NCI-H2029 (cell line): Measurements from ENCODE around the gene GPX6.
"Not testable (repeated sequence)": the region's sequence is repeated elsewhere in the genome, so short reads cannot be mapped to it uniquely, and the experiment has no call there.

Source experiments
- DNase-seq: peaks from one replicate; lab custom pipeline; 2025; lab: John Stamatoyannopoulos, UW

GPX6 gene, protein sequence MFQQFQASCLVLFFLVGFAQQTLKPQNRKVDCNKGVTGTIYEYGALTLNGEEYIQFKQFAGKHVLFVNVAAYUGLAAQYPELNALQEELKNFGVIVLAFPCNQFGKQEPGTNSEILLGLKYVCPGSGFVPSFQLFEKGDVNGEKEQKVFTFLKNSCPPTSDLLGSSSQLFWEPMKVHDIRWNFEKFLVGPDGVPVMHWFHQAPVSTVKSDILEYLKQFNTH

DNA sequence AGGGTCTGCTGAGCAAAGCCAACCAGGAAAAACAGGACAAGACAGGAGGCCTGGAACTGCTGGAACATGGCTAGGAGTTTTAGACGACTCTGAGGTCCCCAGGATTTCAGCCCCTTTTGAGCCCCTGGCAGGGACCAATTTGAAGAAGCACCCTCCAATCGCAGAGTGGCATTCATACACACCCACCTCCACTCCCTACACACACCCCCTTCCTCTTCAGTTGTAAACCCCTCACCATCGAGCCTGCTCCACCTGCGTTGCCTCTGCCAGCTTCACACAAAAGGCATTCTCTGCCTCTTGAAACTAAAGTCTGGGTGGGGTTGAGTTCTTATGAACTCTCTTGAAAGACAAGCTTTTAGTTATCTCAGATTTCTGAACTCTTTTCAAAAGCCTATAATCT, at the start of gene GPX6:
TSS of gene GPX6 (minus strand) at position 118 of the 400 bp plus-strand sequence. CDS start at position 68, 50 bp downstream.
- no peak for DNase-seq

DNA sequence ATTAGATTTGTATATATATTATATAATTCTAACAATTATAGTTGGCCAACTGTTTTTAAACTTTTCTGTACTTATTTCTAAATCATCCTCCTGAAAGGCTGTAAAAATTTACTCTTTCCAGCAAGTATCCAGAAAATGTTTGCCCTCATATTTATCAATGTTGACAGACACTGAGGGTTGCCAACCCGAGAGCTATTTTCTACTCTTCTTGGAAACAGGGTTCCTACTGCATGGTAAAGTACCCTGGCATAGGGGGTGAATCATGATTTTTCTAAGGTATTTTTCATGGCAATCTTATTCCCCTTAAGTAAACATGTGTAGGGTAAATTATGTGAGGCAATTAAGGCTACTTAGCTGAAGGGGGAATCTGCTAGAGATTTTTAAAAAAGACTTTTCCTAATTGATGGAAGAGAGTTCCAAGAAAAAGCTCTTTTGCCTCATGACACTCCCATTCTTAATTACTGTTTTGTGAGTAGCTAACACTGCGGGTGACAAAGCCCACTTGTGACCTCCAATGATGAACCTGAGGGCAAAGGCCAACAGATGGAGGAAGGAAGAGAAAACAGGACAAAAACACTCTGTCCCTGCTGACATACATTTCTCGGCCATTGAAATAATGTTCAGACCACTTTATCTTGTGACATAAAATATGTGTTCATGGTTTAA, 48.0 kb upstream of the GPX6 start:
- DNase-seq = no peak

DNA sequence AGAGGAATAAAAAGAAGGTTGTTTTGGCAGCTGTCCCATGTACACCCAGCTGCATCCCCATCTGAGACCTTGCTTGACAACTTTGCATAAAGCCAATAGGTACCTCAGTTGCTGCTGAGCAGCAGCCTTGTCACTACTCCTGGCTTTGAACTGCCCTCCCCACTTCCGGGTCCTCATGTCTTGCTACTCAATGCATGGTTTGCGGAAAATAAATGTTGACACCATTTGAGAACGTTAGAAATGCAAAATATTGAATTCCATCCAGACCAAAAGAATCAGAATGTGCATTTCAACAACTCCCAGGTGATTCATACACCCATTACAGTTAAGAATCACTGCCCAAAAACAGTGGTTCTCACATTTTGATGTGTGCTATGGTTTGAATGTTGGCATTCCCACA, 43.0 kb upstream of the GPX6 start:
- DNase-seq = no peak

DNA sequence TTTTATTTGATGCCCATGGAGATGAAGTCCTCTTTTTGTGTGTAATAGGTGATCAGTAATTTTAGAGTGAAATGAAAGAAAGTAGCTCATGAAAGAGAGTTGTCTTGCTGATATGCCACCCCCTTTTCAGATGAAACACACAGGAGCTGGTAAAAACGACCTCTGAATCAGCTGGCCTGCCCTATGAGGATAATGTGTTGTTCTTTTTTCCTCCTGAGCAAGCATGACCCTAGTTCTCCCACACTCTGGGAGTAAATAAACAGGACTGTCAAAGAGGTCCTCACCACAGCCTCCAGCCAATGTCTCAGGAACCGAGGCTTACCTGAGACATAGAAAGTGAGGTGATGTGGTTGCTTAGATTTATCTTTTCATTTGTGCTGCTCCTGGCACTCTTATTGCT, 39.5 kb upstream of the GPX6 start:
- no peak for DNase-seq

DNA sequence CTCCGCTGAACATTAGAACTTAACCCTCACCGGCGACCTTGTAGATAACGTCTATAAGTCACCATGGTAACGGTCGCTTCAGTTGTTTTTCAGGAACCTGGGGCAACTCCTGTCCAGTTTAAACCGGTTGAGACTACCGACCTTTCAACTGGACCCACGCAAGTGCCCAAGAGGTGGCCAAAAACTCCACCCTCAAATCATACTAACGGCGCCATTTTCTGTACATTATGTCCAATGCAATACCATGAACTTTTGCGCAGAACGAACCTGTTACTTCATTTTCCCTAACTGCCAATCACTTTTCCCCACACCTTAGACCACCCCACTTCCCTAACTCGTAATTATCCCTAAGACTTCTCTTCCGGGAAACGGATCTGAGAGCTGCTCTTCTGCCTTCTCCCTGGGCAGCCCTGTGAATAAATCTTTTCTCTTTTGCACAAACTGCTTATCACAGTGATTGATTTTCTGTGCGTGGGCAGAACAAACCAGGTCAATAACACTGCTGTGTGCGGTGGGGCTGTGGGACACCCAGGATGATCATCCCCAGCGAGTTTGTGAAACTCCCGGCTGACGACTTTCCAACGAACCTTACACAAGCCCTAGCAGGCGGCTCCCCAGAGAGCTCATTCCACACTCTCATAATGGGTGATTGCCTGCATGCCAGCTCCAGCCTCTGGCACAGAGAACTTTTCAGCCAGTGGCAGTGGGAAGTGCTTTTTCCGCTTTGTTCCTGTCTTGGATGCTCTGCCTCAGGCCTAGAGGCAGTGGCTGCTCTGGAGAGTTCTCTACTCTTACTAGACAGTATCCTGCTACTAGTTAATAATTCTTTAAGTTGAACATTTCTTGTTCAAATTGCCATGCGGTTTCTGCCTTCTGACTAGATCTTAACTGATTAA, 38.6 kb upstream of the GPX6 start:
- no peak for DNase-seq

DNA sequence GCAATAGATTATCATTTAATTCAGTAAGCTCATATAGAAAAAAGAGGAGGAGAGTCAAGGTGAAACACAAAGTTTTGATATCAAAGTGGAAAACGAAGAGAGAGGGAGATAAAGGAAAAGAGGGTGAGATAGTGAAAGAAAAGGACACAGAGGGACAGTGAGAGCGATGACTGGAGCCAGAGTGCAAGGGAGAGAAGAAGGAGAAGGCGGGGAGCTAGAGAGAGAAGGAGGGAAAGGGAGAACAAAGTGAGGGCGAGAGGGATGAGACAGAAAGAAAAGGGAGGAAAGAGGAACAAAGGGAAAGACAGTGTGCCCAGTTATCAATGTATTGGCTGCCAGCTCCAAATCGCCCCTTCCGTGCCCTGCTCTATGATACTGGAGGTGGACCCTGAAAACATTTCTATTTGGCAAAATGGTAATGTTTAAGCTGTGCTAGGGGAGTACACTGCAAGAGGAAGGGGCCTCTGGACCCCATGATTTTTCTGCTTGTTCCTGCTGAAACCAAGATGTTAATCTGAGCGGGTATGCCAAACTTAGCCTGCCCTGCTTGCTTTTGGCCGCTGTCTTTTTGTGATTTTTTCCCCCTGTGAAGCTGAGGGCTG, 37.9 kb upstream of the GPX6 start:
- DNase-seq = no peak

DNA sequence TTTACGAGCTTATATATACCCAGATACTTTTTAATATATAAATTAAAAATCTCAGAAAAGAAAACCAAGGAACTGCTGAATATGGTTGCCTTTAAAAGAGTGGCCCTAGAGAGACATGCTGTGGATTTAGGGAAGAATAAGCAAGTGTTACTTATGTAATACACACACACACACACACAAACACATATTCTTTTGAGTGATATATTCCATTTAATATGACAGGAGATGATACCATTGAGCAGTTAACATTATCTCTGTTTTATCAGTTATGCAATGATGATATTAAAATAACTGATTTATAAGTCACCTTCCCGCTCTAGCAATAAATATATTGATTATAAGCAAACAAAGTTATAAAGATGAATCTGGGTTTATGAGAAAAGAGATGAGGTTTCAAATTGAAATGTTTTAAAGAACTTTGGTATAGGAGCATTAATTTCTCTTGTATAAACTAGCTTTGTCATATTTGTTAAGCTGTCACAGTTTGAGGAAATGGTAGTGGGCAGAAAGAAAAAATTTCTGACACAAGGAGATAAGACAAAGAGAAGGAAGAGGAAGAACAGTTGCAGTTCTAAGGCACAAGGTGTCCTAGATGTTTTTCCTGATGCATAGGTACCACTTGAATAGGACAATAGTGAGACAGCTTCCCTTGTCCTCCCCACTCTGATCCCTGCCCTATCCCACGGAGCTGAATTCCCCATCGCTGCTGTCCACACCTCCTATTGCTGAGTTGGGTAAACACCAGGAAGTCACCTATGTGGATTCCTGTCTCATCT, 36.5 kb upstream of the GPX6 start:
- no peak for DNase-seq

DNA sequence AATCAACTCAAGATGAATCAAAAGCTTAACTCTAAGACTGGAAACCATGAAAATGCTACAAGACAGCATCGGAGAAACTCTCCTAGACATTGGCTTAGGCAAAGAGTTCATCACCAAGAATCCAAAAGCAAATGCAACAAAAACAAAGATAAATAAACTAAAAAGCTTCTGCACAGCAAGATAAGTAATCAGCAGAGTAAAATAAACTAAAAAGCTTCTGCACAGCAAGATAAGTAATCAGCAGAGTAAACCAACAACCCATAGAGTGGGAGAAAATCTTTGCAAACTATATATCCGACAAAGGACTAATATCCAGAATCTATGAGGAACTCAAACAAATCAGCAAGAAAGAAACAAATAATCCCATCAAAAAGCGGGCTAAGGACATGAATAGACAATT, 31.4 kb upstream of the GPX6 start:
- DNase-seq = not testable (repeated sequence)

DNA sequence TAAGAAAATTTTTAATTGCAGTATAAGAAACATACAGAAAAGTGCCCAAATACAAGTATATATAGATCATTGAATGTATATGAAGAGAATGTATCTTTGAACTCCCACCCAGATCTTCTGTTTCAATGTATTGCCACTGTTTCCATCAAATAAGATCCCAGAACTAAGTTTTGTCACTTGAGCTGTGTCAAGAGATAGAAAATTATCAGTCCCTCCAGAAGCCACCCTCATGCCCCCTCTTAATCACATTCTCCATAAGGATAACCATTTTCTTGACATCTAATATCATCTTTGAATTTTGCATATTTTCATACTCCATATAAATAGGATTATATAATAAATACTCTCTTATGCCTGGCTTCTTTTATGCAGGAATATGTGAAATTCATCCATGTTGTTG, 30.4 kb upstream of the GPX6 start:
- no peak for DNase-seq

DNA sequence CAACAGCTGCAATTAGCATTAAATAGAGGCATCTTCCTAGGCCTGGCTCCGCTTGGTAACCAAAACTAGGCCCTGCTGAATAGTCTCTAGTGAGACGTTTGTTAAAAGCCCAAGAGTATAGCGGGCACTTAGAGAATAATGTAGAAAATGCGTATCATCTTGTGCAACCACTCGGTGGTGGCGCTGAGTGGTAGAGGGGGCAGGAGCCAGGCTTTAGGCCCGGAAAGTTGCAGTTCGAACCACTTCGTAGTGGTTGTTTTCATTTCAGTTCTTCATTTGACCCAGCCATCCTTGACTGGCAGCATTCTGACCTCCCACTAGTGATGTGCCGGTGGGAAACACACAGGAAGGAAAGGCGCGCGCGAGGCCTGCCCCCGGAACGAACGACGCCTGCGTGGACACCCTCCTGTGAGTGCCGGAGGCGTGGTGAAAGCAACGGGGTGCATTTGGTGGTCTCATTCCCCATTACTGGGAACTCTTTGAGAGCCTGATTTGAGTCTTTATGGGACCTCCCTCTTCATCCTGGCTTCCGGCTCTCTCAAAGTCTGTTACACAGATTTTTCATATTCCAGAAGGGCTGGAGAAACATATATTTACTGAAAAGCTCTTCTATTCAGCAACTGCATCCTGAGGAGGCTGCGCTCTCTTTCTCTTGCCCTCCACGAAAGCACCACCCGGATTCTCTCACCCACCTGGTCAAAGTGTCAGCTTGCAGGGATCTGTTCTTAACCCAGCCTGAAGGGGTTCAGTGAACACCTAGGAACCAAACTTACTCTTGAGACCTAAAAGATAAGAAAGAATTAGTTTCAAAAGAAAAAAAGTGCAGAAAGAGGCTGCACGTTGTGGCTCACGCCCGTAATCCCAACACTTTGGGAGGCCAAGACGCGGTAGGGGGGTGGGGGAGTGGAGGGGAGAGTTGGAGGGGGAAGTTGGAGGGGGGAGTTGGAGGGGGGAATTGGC, 28.3 kb upstream of the GPX6 start:
- no peak for DNase-seq

DNA sequence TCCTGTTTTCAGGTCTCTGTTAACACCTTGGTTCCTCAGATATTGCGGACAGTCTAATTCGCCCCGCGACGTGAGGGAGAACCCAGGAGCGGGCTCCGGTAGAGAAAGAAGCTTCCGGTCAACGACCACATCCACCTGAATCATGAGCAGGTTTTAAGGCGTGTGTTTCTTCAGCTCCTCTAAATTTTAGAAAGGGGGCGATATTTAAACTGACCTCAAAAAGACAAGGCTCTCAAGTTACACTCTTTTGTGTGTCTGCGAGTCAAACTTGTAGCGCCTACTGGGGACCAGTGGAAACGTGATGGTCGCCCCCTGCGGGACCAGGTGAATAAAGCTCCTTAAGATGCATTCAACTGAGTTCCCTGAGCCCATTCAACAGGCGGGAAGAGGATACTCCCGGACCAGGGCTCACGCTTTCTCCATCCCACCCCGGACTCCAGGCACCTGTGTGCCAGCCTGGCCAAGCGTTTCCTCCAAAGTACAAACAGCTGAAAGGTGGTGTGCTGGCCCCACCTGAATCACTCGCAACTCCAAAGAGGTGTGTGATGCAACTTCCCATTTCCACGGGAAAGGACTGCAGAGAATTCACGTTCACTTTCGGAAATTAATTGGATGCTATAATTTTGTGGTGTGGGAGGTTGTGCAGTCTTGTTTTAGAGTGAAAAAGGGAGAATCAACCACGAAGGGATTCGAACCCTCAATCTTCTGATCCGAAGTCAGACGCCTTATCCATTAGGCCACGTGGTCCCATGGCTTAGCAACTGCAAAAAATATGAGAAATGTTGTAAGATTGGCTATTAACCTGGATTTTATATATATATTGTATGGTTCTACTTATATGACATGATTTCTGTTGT, 27.1 kb upstream of the GPX6 start:
- DNase-seq = no peak

DNA sequence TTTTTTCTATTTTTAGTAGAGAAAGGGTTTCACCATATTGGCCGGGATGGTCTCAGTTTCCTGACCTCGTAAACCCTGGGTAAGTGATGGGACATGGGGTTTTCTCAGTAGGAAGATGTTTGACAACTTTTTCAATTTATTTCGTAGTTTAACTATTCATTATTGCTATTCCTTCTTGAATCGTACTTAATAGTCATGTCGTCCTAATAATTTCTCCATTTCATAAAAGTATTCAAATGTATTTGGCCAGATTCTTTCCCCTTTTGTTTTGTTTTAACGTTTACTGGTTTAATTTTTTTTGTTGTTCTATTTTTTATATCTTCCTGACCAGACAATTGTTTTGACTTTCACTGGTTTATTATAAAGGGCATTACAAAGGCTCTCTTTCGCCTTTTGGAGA, 26.4 kb upstream of the GPX6 start:
- DNase-seq = no peak

DNA sequence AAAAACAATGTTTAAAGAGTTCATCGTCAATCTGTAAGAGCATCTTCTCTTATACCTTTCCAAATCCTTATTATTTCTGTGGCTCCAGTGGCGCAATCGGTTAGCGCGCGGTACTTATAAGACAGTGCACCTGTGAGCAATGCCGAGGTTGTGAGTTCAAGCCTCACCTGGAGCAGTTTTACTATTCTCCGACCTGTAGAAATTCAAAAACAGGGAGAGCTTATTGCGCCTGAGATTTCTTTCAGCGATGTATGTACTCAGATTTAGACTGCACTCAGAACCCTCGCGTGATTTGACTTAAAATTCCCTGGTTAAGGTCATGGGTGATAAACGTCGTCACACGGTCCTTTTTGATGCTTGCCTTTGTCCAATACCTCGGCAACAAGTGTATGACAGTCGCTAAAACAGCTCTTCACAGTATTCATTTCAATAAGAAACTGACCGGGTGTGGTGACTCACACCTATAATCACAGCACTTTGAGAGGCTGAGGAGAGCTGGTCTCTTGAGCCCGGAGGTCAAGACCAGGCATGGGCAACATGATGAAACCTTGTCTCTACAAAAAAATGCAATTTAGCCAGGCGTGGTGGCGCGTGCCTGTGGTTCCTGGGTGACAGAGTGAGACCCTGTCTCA, 22.0 kb upstream of the GPX6 start:
- no peak for DNase-seq

DNA sequence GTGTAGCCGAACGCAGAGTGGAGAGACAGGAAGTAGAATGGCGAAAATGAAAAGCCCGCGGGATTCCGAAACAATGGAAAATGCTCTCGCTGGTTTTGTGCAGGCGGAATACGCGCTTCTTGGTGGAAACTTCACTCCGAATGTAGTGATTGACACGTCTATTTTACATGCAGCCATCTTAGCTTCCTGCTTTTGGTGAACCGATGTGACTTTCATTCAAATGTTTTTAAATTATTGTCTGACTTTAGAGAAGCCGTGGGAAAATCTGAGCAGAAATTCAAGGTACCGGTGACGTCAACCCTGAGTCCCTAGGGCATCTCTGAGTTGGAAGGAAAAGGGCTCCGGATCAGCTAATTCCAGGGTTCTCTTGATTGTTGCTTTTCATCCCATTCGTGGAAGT, 21.5 kb upstream of the GPX6 start:
- no peak for DNase-seq

DNA sequence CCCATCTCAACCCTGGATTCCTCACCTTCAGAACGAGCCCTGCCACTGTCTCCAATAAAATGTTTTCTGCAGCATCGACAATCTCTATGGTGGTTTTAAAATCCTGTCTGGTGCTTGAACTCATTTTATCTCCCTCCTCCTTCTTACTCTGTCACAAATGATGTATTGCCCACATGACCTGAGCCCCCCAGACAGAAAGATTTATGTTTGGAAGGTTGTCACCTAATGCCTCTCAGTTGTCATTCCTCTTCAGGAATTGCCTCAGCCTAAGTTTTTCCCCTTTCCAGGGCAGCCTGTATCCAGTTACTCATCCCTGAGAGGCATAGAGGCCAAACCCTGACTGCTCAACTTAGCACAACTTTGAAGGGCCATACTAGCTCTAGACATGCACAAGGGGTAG, 19.3 kb upstream of the GPX6 start:
- no peak for DNase-seq

DNA sequence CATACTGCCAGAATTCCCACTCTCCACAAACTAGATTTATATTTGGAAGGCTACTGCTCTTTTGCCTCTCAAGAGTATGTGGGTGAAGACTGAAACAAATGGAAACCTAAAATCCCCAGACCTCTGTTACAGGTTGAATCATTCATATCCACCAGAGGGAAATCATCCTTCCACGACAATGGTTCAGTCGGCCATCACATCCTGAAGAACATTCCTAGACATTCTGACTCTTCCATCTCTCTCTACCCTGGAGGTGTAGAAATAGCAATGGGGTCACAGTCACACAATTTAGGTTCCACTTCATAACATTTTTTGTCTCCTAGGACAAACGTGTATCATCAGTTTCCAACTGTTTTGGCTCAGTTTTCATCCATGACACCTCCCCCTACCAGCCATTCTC, 18.7 kb upstream of the GPX6 start:
- DNase-seq = no peak

DNA sequence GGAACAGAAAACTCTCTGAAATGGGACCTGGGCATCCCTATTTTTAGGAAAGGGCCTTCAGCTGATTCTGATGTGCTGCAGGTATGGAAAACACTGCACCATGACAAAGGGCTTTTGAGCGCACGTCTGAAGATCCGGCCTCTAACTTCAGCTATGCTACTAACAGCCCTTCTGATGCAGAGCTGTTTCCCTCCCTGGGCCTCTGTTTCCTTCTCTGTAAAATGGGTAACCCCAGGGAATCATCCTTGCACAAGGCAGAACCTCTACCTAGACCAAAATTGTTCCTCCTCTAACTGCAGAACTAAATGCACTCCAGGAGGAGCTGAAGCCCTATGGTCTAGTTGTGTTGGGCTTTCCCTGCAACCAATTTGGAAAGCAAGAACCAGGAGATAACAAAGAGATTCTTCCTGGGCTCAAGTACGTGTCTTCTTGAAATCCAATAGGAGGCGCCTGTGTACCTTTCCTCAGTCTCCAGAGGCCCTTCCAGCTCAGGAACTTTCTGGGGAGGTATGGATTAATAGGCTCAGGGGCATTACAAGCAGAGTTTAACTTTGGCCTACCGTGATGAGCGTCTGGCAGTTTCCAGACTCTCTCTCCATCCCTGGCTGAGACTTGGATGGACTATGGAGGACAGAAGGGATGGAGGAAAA, 16.0 kb upstream of the GPX6 start:
- DNase-seq = no peak

DNA sequence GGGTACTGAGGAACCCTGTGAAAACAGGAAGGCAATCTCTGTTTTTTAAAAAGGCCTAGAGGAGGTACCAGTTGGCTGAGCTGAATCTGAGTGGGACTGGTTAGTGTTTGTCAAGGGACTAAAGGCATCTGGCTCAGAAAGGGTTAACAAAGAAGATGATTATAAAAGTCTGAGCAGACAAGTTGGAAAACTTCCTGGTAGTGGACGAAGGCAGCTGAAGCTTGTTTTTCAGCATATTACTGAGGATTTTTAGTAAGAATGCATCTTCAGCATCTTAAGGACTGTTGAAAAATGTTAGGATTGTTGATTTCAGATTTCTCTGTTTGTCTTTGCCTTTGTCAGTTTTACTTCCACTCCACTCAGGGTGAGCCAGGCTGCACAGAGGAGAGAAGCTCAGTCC, 15.2 kb upstream of the GPX6 start:
- DNase-seq = no peak
